Kidney (tissue), 14 donors: ENCODE measurements around the gene COX8A. TPM values are rescaled to one million over a fixed set of nuclear protein-coding genes. Genes with fewer than 3 reads are reported as not detected.

ENCODE experiments used
- DNase-seq, 5 donors: peaks; one replicate each; pipeline ENCODE4 v3.0.0-alpha.2; 2013 to 2020
- FAIRE-seq: peaks from 2 replicates; lab custom pipeline; 2012; peaks lifted over from hg19 to GRCh38; lab: Jason Lieb, UNC
- H3K27ac ChIP-seq, 2 donors: one replicate each; pipeline ENCODE4 v1.7.0; 2013; ENCODE audit warnings: low read depth in 2 of 2, low read length in 2 of 2, inconsistent platforms in 1 of 2
- H3K27me3 ChIP-seq: one replicate; pipeline ENCODE4 v1.7.1; 2013; ENCODE audit warnings: low read length, inconsistent platforms; ENCODE audit not compliant: control insufficient read depth, insufficient read depth
- H3K36me3 ChIP-seq, 3 donors: one replicate each; pipeline versions ENCODE4 v1.7.0 to v1.7.1; 2013; ENCODE audit warnings: low read length in 3 of 3, control low read depth in 1 of 3, inconsistent platforms in 1 of 3; ENCODE audit not compliant: insufficient read depth in 3 of 3, control insufficient read depth in 2 of 3
- H3K4me1 ChIP-seq, 3 donors: one replicate each; pipeline versions ENCODE4 v1.7.0 to v1.7.1; 2013; ENCODE audit warnings: low read length in 3 of 3, inconsistent platforms in 1 of 3, low read depth in 1 of 3; ENCODE audit not compliant: control insufficient read depth in 2 of 3, insufficient read depth in 2 of 3
- H3K4me3 ChIP-seq, 3 donors: one replicate each; pipeline versions ENCODE4 v1.7.0 to v1.8.1; 2013; ENCODE audit warnings: low read length in 3 of 3, control low read depth in 1 of 3, inconsistent platforms in 1 of 3
- H3K9ac ChIP-seq, 3 donors: one replicate each; pipeline versions ENCODE4 v1.7.0 to v1.7.1; 2013; ENCODE audit warnings: low read length in 3 of 3, control low read depth in 1 of 3, inconsistent platforms in 1 of 3
- H3K9me3 ChIP-seq, 3 donors: one replicate each; pipeline versions ENCODE4 v1.7.0 to v1.7.1; 2013; ENCODE audit warnings: low read length in 3 of 3, control low read depth in 1 of 3, inconsistent platforms in 1 of 3; ENCODE audit not compliant: control insufficient read depth in 2 of 3, insufficient read depth in 1 of 3
- CTCF ChIP-seq: IDR thresholded peaks from 3 replicates; pipeline ENCODE4 v1.5.1; 2012; ENCODE audit warnings: mild to moderate bottlenecking, moderate library complexity, borderline replicate concordance; ENCODE audit not compliant: insufficient read depth; ENCODE audit errors: extremely low read depth
- intact Hi-C: fragments of 100-400 bp; cut with DNase I; formaldehyde crosslinking; loops from one replicate; pipeline ENCODE4 v1.11.1; 2022
- polyA plus RNA-seq: library from polyadenylated mRNA; stranded (reverse); fragments of 350-450 nt; fragmentation: Illumina TruSeq; extraction: RNeasy Lipid Tissue Mini Kit (QIAGEN cat#74804); gene quantifications from one replicate; pipeline ENCODE4 v1.2.3, GENCODE V29; 2014; ENCODE audit warnings: low read depth, low replicate concordance; ENCODE audit not compliant: insufficient read depth
- total RNA-seq: library from RNA; stranded (reverse); fragmentation: NEBNext Ultra II Directional; extraction: Animal tissue kit (Norgen Biotek cat#: 25700); gene quantifications from one replicate; pipeline ENCODE4 v1.2.1, GENCODE V29; 2021
- donor health status: control.
- donor health status: control.
- donor health status: control.
- donor health status: control.
- donor health status: control.
- donor health status: DM: yes; HTN: yes; CAD: no.
- donor health status: Normal renal cell carcinoma (clear cell type).

The COX8A gene
- total and polyA plus RNA-seq, 2 donors from 2014 or later: 320 to 2,092 TPM

GRCh38 chr11:64017945-64018224 lies 43.5 kb downstream of the COX8A start:
- H3K36me3 ChIP-seq: no peaks in the 10 kb centered on the region
- DNase-seq (no peak), FAIRE-seq (no peak)
- H3K27ac ChIP-seq: no peak overlapping the region
- intact Hi-C loops: no loop called here
- H3K9ac ChIP-seq: no peak overlapping the region
- peaks cover 0 to 18% (median 4%) of the 10 kb centered on the region in 3 donors for H3K4me1 ChIP-seq
- no peak for TF ChIP-seq CTCF
- no peak overlapping the region for H3K4me3 ChIP-seq
- H3K27me3 ChIP-seq: no peaks in the 10 kb centered on the region
- no peaks in the 10 kb centered on the region for H3K9me3 ChIP-seq

GRCh38 chr11:64018310-64018709 lies 43.9 kb downstream of the COX8A start:
- FAIRE-seq (no peak), DNase-seq (no peak)
- no peak for TF ChIP-seq CTCF
- no peak overlapping the region for H3K4me3 ChIP-seq
- H3K9ac ChIP-seq: no peak overlapping the region
- peak overlapping the region in 1 of 2 donors; percentile 60 for H3K27ac ChIP-seq
- peaks cover 0 to 18% (median 4%) of the 10 kb centered on the region in 3 donors for H3K4me1 ChIP-seq
- intact Hi-C loops: no loop called here
- H3K27me3 ChIP-seq: no peaks in the 10 kb centered on the region
- H3K9me3 ChIP-seq: no peaks in the 10 kb centered on the region
- H3K36me3 ChIP-seq: no peaks in the 10 kb centered on the region

- FAIRE-seq (no peak), DNase-seq (no peak)
- Histone ChIP-seq H3K9me3 (no peaks in the 10 kb centered on the region), H3K9ac (no peak overlapping the region), H3K27ac (peak overlapping the region; percentile 34 to 60), H3K36me3 (no peaks in the 10 kb centered on the region), H3K4me3 (no peak overlapping the region), H3K4me1 (peaks cover 0 to 18% (median 4%) of the 10 kb centered on the region in 3 donors), H3K27me3 (no peaks in the 10 kb centered on the region)
- TF ChIP-seq CTCF: no peak
- intact Hi-C loops: no loop called here
These were observed 45.0 kb downstream of the COX8A start for GRCh38 chr11:64019106-64020037.
